Measurements from ENCODE around the gene RIPOR2. TPM values are rescaled to one million over a fixed set of nuclear protein-coding genes. Genes with fewer than 3 reads are reported as not detected.

Gene RIPOR2
- total and polyA plus RNA-seq, 2 donors from 2014 or later, result 1.7 to 24.2 TPM

DNA sequence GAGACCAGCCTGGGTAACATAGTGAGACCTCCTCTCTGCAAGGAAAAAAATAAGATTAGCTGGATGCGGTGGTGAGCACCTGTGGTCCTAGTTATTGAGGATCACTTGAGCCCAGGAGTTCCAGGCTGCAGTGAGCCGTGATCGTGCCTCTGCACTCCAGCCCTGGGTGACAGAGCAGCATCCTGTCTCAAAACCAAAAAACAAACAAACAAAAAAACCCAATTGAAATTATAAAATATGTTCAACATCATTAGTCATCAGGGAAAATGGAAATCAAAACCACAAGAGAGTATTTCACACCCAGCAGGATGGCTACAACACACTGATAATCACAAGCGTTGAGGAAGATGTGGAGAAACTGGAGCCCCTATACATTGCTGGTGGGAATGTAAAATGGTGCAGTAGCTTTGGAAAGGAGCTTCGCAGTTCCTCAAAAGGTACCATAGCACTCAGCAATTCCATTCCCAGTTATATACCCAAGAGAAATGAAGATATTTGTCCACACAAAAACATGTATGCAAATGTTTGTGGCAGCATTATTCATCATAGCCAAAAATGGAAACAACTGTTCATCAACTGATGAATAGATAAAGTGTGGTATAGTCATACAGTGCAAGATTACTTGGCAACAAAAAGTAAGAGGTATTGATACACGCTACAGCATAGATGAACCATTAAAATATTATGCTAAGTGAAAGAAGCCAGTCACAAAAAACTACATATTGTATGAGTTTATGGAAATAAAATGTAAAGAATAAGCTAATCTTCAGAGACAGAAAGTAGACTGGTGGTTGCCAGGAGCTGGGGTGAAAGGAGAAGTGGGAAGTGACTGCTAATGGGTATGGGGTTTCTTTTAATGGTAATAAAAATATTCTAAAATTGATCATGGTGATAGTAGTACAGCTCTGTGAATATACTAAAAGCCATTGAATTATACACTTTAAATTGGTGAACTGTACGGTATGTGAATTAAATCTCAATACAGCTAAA is 38.7 kb upstream of the RIPOR2 start:
- Histone ChIP-seq H3K27ac (ENCODE audit: low read depth in 2 of 2, low read length in 2 of 2) (no peak overlapping the region), H3K9ac (ENCODE audit: low read length in 3 of 3) (no peak overlapping the region), H3K36me3 (ENCODE audit: control insufficient read depth in 2 of 3, insufficient read depth in 3 of 3, low read length in 3 of 3) (no peaks in the 10 kb centered on the region), H3K9me3 (ENCODE audit: control insufficient read depth in 2 of 3, insufficient read depth in 1 of 3, low read length in 3 of 3) (no peaks in the 10 kb centered on the region), H3K4me3 (ENCODE audit: low read length in 3 of 3) (no peak overlapping the region), H3K4me1 (ENCODE audit: control insufficient read depth in 2 of 3, insufficient read depth in 2 of 3, low read depth in 1 of 3, low read length in 3 of 3) (no peaks in the 10 kb centered on the region), H3K27me3 (ENCODE audit: control insufficient read depth, insufficient read depth, low read length) (no peaks in the 10 kb centered on the region)
- TF ChIP-seq, protein P1, sequence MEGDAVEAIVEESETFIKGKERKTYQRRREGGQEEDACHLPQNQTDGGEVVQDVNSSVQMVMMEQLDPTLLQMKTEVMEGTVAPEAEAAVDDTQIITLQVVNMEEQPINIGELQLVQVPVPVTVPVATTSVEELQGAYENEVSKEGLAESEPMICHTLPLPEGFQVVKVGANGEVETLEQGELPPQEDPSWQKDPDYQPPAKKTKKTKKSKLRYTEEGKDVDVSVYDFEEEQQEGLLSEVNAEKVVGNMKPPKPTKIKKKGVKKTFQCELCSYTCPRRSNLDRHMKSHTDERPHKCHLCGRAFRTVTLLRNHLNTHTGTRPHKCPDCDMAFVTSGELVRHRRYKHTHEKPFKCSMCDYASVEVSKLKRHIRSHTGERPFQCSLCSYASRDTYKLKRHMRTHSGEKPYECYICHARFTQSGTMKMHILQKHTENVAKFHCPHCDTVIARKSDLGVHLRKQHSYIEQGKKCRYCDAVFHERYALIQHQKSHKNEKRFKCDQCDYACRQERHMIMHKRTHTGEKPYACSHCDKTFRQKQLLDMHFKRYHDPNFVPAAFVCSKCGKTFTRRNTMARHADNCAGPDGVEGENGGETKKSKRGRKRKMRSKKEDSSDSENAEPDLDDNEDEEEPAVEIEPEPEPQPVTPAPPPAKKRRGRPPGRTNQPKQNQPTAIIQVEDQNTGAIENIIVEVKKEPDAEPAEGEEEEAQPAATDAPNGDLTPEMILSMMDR (IDR thresholded peaks at IDR 0.05; ENCODE audit: borderline replicate concordance, extremely low read depth, insufficient read depth), result no peak
- intact Hi-C loops (cut with DNase I), result no loop called here
- DNase-seq, result no peak
- no peak for FAIRE-seq

DNA sequence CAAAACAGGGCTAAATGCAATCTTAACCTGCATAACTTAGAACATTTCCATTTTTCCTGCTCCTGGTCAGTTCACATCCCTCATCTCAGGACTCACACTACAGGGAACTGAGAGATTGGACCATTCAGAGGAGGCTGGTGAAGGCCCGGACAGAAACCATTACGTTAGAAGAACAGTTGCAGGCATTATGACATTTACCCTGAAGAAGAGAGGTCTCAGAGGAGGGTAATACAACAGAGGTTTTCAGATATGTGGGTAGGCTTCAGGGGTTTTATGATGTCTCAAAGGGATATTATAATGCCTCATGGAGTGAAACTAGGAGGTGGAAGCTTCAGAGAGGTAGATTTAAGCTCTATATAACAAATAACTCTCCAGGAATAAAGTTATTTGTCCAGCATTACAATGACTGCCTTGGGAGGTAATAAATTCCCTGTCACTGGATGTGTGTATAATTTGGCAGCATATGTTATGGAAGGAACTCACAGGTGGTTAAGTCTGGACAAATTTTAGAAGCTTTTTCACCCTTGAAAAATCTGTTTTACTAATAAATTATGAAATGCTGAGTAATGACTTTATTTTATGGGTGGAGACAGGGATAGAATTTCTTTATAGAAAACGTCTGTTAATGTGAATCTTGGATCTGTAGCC is 36.7 kb upstream of the RIPOR2 start:
- no peaks in the 10 kb centered on the region for H3K36me3 ChIP-seq (ENCODE audit: control insufficient read depth in 2 of 3, insufficient read depth in 3 of 3, low read length in 3 of 3)
- FAIRE-seq, result no peak
- intact Hi-C loops (cut with DNase I), result no loop called here

DNA sequence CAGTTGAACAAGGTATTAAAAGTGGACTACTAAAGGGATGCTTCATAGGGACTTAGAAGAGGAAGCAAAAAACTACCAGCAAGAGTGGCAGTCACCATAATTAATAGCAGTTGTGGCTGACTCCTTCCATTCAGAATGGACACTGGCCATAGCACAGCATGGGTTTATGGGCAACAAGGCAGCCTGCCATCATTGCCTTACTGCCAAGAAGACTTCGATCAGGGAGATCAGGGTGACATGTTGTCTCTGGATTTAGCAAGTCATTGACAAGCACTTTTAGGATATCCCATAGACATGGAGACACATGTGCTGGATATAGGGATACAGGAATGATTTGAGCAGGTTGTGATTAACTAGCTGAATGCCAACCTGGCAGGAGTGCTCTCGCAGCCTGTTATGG is 35.3 kb upstream of the RIPOR2 start:
- no peak overlapping the region for H3K4me3 ChIP-seq (ENCODE audit: low read length in 3 of 3)
- FAIRE-seq (no peak), DNase-seq (no peak)
- intact Hi-C loops (cut with DNase I), result no loop called here
- H3K27ac ChIP-seq (ENCODE audit: low read depth in 2 of 2, low read length in 2 of 2), result no peak overlapping the region
- no peaks in the 10 kb centered on the region for H3K27me3 ChIP-seq (ENCODE audit: control insufficient read depth, insufficient read depth, low read length)
- TF ChIP-seq, protein P1 (IDR thresholded peaks at IDR 0.05; ENCODE audit: borderline replicate concordance, extremely low read depth, insufficient read depth), result no peak
- H3K9ac ChIP-seq (ENCODE audit: low read length in 3 of 3), result no peak overlapping the region
- no peaks in the 10 kb centered on the region for H3K36me3 ChIP-seq (ENCODE audit: control insufficient read depth in 2 of 3, insufficient read depth in 3 of 3, low read length in 3 of 3)
- H3K4me1 ChIP-seq (ENCODE audit: control insufficient read depth in 2 of 3, insufficient read depth in 2 of 3, low read depth in 1 of 3, low read length in 3 of 3), result no peaks in the 10 kb centered on the region
- H3K9me3 ChIP-seq (ENCODE audit: control insufficient read depth in 2 of 3, insufficient read depth in 1 of 3, low read length in 3 of 3), result no peaks in the 10 kb centered on the region

More for the DNA sequence above, 36.7 kb upstream of the RIPOR2 start:
- no peaks in the 10 kb centered on the region for H3K4me1 ChIP-seq (ENCODE audit: control insufficient read depth in 2 of 3, insufficient read depth in 2 of 3, low read depth in 1 of 3, low read length in 3 of 3)
- TF ChIP-seq, protein P1 (IDR thresholded peaks at IDR 0.05; ENCODE audit: borderline replicate concordance, extremely low read depth, insufficient read depth), result no peak
- H3K4me3 ChIP-seq (ENCODE audit: low read length in 3 of 3), result no peak overlapping the region
- H3K9ac ChIP-seq (ENCODE audit: low read length in 3 of 3), result no peak overlapping the region
- H3K27ac ChIP-seq (ENCODE audit: low read depth in 2 of 2, low read length in 2 of 2), result no peak overlapping the region
- no peaks in the 10 kb centered on the region for H3K27me3 ChIP-seq (ENCODE audit: control insufficient read depth, insufficient read depth, low read length)
- H3K9me3 ChIP-seq (ENCODE audit: control insufficient read depth in 2 of 3, insufficient read depth in 1 of 3, low read length in 3 of 3), result no peaks in the 10 kb centered on the region
- no peak for DNase-seq
